NK-92 (cell line): ENCODE data around the gene ATP6V0E1.
"Not testable (repeated sequence)": the region's sequence is repeated elsewhere in the genome, so short reads cannot be mapped to it uniquely, and the experiment has no call there.

Source experiments
- DNase-seq: peaks from one replicate; lab custom pipeline; 2025; ENCODE audit not compliant: unreplicated experiment; lab: John Stamatoyannopoulos, UW

The ATP6V0E1 gene

GRCh38 chr5:173069671-173070070 is 86.1 kb downstream of the ATP6V0E1 start:
- no peak for DNase-seq

GRCh38 chr5:173075137-173075843 is 91.7 kb downstream of the ATP6V0E1 start:
- no peak for DNase-seq

- no peak for DNase-seq
These were observed 92.4 kb downstream of the ATP6V0E1 start for GRCh38 chr5:173075970-173076369.

GRCh38 chr5:173076471-173076870 is 92.9 kb downstream of the ATP6V0E1 start:
- not testable (repeated sequence) for DNase-seq

GRCh38 chr5:173078878-173079277 is 95.3 kb downstream of the ATP6V0E1 start:
- no peak for DNase-seq
